Left renal cortex interstitium (tissue), 4 donors: ENCODE data around the gene SWAP70. TPM values are rescaled to one million over a fixed set of nuclear protein-coding genes. Genes with fewer than 3 reads are reported as not detected.

ENCODE experiments used
- DNase-seq, 4 donors: peaks; one replicate each; pipeline ENCODE4 v3.0.0-alpha.2; 2013; ENCODE audit warnings: low read depth in 4 of 4, low spot score in 2 of 4, missing footprints in 1 of 4
- polyA plus RNA-seq, 4 donors: library from polyadenylated mRNA; unstranded; fragments of 120-200 nt; gene quantifications; one replicate each; pipeline ENCODE4 v1.2.1, GENCODE V29; 2013; ENCODE audit not compliant: insufficient read length in 4 of 4

The SWAP70 gene
- polyA plus RNA-seq, 4 donors = 22.7 to 28.2 (median 24.9) TPM

- DNase-seq = no peak
These were observed 17.6 kb upstream of the SWAP70 start for GRCh38 chr11:9646324-9646723.

GRCh38 chr11:9651481-9651880, 12.4 kb upstream of the SWAP70 start:
- no peak for DNase-seq

- DNase-seq = no peak
These were observed 11.8 kb upstream of the SWAP70 start for GRCh38 chr11:9651899-9652748.

- DNase-seq = no peak
These were observed 10.0 kb upstream of the SWAP70 start for GRCh38 chr11:9653871-9654270.

GRCh38 chr11:9656864-9657263, 7.0 kb upstream of the SWAP70 start:
- no peak for DNase-seq

GRCh38 chr11:9657531-9657930, 6.3 kb upstream of the SWAP70 start:
- no peak for DNase-seq

GRCh38 chr11:9660886-9661285, 3.0 kb upstream of the SWAP70 start:
- DNase-seq = no peak

GRCh38 chr11:9662273-9662672, 1.6 kb upstream of the SWAP70 start:
- no peak for DNase-seq

GRCh38 chr11:9664276-9665171, 647 bp downstream of the SWAP70 start:
- peak in 2 of 4 donors; percentile 34 to 40 for DNase-seq

- no peak for DNase-seq
These were observed 1.9 kb downstream of the SWAP70 start for GRCh38 chr11:9665749-9666148.

- no peak for DNase-seq
These were observed 6.1 kb downstream of the SWAP70 start for GRCh38 chr11:9669954-9670353.

GRCh38 chr11:9672288-9672916, 8.5 kb downstream of the SWAP70 start:
- no peak for DNase-seq

GRCh38 chr11:9672918-9673317, 9.0 kb downstream of the SWAP70 start:
- no peak for DNase-seq

GRCh38 chr11:9675691-9676090, 11.8 kb downstream of the SWAP70 start:
- no peak for DNase-seq

- DNase-seq = no peak
These were observed 14.1 kb downstream of the SWAP70 start for GRCh38 chr11:9677951-9678350.

- DNase-seq = no peak
These were observed 14.7 kb downstream of the SWAP70 start for GRCh38 chr11:9678576-9678975.

GRCh38 chr11:9680028-9680427, 16.2 kb downstream of the SWAP70 start:
- no peak for DNase-seq

- DNase-seq = no peak
These were observed 17.9 kb downstream of the SWAP70 start for GRCh38 chr11:9681583-9682372.

GRCh38 chr11:9687711-9688477, 24.0 kb downstream of the SWAP70 start:
- no peak for DNase-seq
